ENCODE measurements around the gene CNR1. TPM values are rescaled to one million over a fixed set of nuclear protein-coding genes. Genes with fewer than 3 reads are reported as not detected.
A peak's percentile ranks its signal among the peaks of the same experiment; 100 is the strongest.
"Not testable (repeated sequence)": the region's sequence is repeated elsewhere in the genome, so short reads cannot be mapped to it uniquely, and the experiment has no call there.

Gene CNR1
- total RNA-seq (1 to 10 TPM in 1 of 10 donors, under 1 TPM in 9; 0.19 to 1.1 (median 0.43) TPM), polyA plus RNA-seq (1 to 10 TPM in 1 of 2 donors, under 1 TPM in 1; 0.72 to 1.3 TPM)
- long read RNA-seq, donor 1, partial matches to known transcripts, result 0 of 1 reads
- long read RNA-seq, donor 1, other reads (novel, unspliced or antisense), result 1 of 1 reads
- long read RNA-seq, donor 2, result 0 reads
- long read RNA-seq, donor 3, result 0 reads

DNA sequence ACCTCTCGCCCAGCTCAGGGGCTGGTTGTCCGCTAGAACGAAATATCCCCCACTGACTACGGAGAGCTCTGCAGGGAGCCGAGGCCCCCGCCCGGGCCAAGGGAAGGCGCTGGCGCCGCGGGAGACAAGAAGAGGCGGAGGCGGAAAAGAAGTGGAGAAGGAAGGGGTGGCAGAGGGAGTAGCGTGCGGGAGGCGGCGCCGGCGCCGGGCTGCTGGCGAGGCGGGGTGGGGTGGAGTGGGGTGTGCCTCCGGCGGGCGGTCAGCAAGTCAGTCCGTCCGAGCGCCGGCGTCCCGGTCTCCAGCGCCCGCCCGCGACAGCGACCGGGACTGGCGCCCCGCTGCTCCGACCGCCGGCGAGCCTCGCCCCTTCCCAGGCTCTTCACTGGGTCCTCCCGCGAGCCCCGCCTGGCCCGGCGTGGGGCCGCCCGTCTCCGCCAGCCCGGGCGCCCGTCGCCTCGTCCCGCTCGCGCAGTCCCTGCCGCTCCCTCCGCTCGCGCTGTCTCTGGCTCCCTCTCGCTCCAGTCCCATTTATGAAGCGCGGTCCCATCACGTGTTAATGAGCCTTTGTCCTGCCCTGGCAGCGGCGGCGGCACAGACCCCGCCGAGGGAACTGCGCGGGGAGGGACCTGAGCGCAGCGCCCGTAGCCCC, at the start of gene CNR1:
TSS of gene CNR1 (minus strand) at position 504 of the 649 bp plus-strand sequence. CDS start 21,073 bp downstream, outside the sequence.
- H3K4me1 ChIP-seq, result peaks cover 2 to 20% (median 14%) of the 10 kb centered on the region in 9 donors
- 0% methylated on average over 36 to 78 of the region's 78 CpGs for WGBS, 2 donors
- H3K36me3 ChIP-seq, result no peaks in the 10 kb centered on the region
- intact Hi-C loops (cut with DNase I), result no loop called here
- H3K4me3 ChIP-seq, result peak within 1 kb of the TSS; percentile 25 to 61 (median 52)
- H3K9me3 ChIP-seq, result no peaks in the 10 kb centered on the region
- TF ChIP-seq, protein P1, sequence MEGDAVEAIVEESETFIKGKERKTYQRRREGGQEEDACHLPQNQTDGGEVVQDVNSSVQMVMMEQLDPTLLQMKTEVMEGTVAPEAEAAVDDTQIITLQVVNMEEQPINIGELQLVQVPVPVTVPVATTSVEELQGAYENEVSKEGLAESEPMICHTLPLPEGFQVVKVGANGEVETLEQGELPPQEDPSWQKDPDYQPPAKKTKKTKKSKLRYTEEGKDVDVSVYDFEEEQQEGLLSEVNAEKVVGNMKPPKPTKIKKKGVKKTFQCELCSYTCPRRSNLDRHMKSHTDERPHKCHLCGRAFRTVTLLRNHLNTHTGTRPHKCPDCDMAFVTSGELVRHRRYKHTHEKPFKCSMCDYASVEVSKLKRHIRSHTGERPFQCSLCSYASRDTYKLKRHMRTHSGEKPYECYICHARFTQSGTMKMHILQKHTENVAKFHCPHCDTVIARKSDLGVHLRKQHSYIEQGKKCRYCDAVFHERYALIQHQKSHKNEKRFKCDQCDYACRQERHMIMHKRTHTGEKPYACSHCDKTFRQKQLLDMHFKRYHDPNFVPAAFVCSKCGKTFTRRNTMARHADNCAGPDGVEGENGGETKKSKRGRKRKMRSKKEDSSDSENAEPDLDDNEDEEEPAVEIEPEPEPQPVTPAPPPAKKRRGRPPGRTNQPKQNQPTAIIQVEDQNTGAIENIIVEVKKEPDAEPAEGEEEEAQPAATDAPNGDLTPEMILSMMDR (IDR thresholded peaks at IDR 0.05), result peak in 1 of 9 donors; percentile 20
- peak within 1 kb of the TSS in 1 of 10 donors; percentile 22 for H3K27ac ChIP-seq
- DNase-seq (peak; percentile 16 to 53), ATAC-seq (peak; percentile 70 to 84 (median 76))
- H3K27me3 ChIP-seq, result peaks cover 30 to 88% (median 80%) of the 10 kb centered on the region in 7 donors

- ATAC-seq (no peak), DNase-seq (no peak)
- intact Hi-C loops (cut with DNase I), result no loop called here
- TF ChIP-seq, protein P1 (IDR thresholded peaks at IDR 0.05), result no peak
- Histone ChIP-seq H3K36me3 (no peaks in the 10 kb centered on the region), H3K4me1 (no peaks in the 10 kb centered on the region), H3K9me3 (no peaks in the 10 kb centered on the region), H3K4me3 (no peak overlapping the region), H3K27me3 (no peaks in the 10 kb centered on the region), H3K27ac (no peak overlapping the region)
- 58 to 72% methylated on average over 4 of the region's 4 CpGs for WGBS, 2 donors
Observed at GRCh38 chr6:88211446-88211845, 45.3 kb upstream of the CNR1 start.

- Histone ChIP-seq H3K27me3 (no peaks in the 10 kb centered on the region), H3K4me3 (no peak overlapping the region), H3K36me3 (no peaks in the 10 kb centered on the region), H3K4me1 (no peaks in the 10 kb centered on the region), H3K27ac (no peak overlapping the region), H3K9me3 (peaks cover 0 to 13% (median 4%) of the 10 kb centered on the region in 11 donors)
- TF ChIP-seq, protein P1 (IDR thresholded peaks at IDR 0.05), result no peak
- WGBS, 2 donors, result 80 to 81% methylated on average over 1 of the region's 1 CpG
- ATAC-seq, result no peak
- no peak for DNase-seq
- intact Hi-C loops (cut with DNase I), result no loop called here
Observed at GRCh38 chr6:88209301-88209700, 43.2 kb upstream of the CNR1 start.

DNA sequence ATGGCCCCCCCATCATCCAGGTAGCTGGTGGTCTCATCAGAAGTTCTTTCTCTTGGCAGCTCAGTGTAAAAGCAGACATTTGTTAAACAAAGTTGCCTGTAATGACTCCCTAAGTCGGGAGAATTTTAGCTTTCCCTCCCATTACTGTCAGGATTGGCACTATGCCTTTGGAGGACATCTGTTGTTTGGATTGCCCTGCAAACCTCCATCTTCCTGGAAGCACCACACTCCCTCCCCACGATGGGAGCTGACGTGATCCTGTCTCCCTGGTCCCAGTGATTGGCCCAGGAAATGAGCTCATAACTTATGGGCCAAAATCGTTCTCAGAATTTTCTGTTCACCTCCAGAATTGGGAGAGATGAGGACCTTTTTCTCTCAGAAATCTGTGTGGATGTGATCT, 42.6 kb upstream of the CNR1 start:
- Histone ChIP-seq H3K36me3 (no peaks in the 10 kb centered on the region), H3K27ac (no peak overlapping the region), H3K9me3 (peaks cover 0 to 19% (median 5%) of the 10 kb centered on the region in 11 donors), H3K4me3 (no peak overlapping the region), H3K27me3 (no peaks in the 10 kb centered on the region), H3K4me1 (no peaks in the 10 kb centered on the region)
- TF ChIP-seq, protein P1 (IDR thresholded peaks at IDR 0.05), result no peak
- ATAC-seq, result no peak
- no peak for DNase-seq
- 52 to 55% methylated on average over 4 of the region's 4 CpGs for WGBS, 2 donors
- intact Hi-C loops (cut with DNase I), result no loop called here

DNA sequence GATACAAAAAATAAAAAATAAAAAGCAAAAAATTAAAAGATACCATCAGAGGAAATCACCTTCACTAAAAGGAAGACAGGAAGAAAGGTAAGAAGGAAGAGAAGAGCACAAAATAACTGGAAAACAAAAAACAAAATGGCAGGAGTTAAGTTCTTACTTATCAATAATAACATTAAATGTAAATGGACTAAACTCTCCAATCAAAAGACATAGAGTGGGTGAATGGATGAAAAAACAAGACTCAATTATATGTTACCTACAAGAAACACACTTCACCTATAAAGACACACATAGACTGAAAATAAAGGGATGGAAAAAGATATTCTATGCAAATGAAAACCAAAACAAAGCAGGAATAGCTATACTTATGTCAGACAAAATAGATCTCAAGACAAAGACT, 35.6 kb upstream of the CNR1 start:
- H3K36me3 ChIP-seq; intact Hi-C loops (cut with DNase I); H3K4me3 ChIP-seq; H3K27ac ChIP-seq; H3K4me1 ChIP-seq; H3K27me3 ChIP-seq; DNase-seq; ATAC-seq: not testable (repeated sequence)
- H3K9me3 ChIP-seq, result peaks cover 0 to 49% (median 14%) of the 10 kb centered on the region in 11 donors

Data from heart right ventricle (tissue), 16 donors.